ENCODE results near the gene AGPAT2. TPM values are rescaled to one million over a fixed set of nuclear protein-coding genes. Genes with fewer than 3 reads are reported as not detected.

Gene AGPAT2
- total and polyA plus RNA-seq, 2 experiments from 2014 or later, result 31.8 to 44.7 TPM

DNA sequence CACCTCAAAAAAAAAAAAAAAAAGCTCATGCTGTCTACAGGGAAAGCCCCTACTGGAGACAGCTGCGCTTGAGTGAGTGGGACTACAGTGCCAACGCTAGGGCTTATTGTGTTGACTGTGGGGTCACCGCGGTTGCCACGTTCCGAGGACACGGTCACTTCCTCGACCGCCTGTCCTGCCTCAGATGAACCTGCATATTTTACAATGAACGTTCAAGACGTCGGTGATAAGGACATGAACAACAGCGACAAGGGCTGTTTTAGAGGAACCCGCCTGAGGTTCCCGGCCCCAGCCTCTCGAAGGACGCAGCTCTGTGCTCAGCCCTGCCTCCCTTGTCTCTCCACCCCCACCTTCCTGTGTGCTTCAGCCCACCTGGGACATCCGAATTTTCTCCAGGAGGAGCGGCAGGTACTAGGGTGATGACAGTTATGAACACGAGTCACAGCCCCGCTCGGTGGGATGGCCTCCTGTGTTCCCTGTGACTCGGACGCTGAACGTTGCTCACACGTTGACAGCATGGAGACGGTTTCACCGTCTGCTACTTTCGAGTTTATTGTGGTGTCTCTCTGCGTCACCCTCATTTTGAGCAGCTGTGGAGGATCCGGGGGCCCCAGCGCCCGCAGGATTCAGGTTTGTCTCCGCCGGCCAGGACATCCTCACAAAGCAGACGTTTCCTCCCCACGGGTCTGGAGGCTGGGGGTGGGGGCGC lies 13.9 kb upstream of the AGPAT2 start:
- H3K36me3 Mint-ChIP-seq (ENCODE audit: low read depth), result no peaks in the 10 kb centered on the region
- Histone ChIP-seq H3K4me3 (no peak overlapping the region), H3K9me2 (ENCODE audit: insufficient read depth) (no peaks in the 10 kb centered on the region), H3K79me2 (replicated peaks; ENCODE audit: insufficient read depth) (no peaks in the 10 kb centered on the region), H3K4me2 (no peak overlapping the region), H2AFZ (peak overlapping the region; percentile 84; the same call in 1 of the 2 replicates), H3K27ac (ENCODE audit: low read depth) (no peak overlapping the region), H3K36me3 (ENCODE audit: insufficient read depth) (no peaks in the 10 kb centered on the region), H3F3A (replicated peaks; ENCODE audit: low read depth) (no peaks in the 10 kb centered on the region), H4K20me1 (replicated peaks; ENCODE audit: insufficient read depth) (no peaks in the 10 kb centered on the region), H3K4me1 (ENCODE audit: insufficient read depth) (no peaks in the 10 kb centered on the region; the same call in 1 of the 2 replicates), H3K27me3 (ENCODE audit: insufficient read depth) (no peaks in the 10 kb centered on the region)
- H3K27ac Mint-ChIP-seq, result no peak overlapping the region
- DNase-seq (ENCODE audit: low spot score) (no peak), ATAC-seq (peak; percentile 40)
- H3K27me3 Mint-ChIP-seq (ENCODE audit: insufficient read depth, low read depth, poor library complexity), result peaks cover 20% of the 10 kb centered on the region
- H3K4me1 Mint-ChIP-seq, result peaks cover 14% of the 10 kb centered on the region
- no peak overlapping the region for H3K4me3 Mint-ChIP-seq
- no peaks in the 10 kb centered on the region for H3K9me3 Mint-ChIP-seq
- TF ChIP-seq, protein P1, sequence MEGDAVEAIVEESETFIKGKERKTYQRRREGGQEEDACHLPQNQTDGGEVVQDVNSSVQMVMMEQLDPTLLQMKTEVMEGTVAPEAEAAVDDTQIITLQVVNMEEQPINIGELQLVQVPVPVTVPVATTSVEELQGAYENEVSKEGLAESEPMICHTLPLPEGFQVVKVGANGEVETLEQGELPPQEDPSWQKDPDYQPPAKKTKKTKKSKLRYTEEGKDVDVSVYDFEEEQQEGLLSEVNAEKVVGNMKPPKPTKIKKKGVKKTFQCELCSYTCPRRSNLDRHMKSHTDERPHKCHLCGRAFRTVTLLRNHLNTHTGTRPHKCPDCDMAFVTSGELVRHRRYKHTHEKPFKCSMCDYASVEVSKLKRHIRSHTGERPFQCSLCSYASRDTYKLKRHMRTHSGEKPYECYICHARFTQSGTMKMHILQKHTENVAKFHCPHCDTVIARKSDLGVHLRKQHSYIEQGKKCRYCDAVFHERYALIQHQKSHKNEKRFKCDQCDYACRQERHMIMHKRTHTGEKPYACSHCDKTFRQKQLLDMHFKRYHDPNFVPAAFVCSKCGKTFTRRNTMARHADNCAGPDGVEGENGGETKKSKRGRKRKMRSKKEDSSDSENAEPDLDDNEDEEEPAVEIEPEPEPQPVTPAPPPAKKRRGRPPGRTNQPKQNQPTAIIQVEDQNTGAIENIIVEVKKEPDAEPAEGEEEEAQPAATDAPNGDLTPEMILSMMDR (conservative IDR thresholded peaks at IDR 0.05; ENCODE audit: low read depth in 2 of 2), result no peak
- no peak for TF ChIP-seq EZH2phosphoT487 (IDR thresholded peaks at IDR 0.05; ENCODE audit: unreplicated experiment)
- TF ChIP-seq STAT1 (IDR thresholded peaks at IDR 0.05; ENCODE audit: unreplicated experiment), result no peak
- TF ChIP-seq ZNF331 (CRISPR knock-in tag; IDR thresholded peaks at IDR 0.05; ENCODE audit: low read depth), result no peak
- no peak for TF ChIP-seq ZNF114 (CRISPR knock-in tag; IDR thresholded peaks at IDR 0.05)
- TF ChIP-seq CREB1 (CRISPR knock-in tag; IDR thresholded peaks at IDR 0.05; ENCODE audit: low read depth), result no peak
- no peak for TF ChIP-seq POLR2AphosphoS5 (IDR thresholded peaks at IDR 0.05; ENCODE audit: low read depth)
- no peak for TF ChIP-seq ZNF462 (CRISPR knock-in tag; IDR thresholded peaks at IDR 0.05)
- TF ChIP-seq, protein P2, sequence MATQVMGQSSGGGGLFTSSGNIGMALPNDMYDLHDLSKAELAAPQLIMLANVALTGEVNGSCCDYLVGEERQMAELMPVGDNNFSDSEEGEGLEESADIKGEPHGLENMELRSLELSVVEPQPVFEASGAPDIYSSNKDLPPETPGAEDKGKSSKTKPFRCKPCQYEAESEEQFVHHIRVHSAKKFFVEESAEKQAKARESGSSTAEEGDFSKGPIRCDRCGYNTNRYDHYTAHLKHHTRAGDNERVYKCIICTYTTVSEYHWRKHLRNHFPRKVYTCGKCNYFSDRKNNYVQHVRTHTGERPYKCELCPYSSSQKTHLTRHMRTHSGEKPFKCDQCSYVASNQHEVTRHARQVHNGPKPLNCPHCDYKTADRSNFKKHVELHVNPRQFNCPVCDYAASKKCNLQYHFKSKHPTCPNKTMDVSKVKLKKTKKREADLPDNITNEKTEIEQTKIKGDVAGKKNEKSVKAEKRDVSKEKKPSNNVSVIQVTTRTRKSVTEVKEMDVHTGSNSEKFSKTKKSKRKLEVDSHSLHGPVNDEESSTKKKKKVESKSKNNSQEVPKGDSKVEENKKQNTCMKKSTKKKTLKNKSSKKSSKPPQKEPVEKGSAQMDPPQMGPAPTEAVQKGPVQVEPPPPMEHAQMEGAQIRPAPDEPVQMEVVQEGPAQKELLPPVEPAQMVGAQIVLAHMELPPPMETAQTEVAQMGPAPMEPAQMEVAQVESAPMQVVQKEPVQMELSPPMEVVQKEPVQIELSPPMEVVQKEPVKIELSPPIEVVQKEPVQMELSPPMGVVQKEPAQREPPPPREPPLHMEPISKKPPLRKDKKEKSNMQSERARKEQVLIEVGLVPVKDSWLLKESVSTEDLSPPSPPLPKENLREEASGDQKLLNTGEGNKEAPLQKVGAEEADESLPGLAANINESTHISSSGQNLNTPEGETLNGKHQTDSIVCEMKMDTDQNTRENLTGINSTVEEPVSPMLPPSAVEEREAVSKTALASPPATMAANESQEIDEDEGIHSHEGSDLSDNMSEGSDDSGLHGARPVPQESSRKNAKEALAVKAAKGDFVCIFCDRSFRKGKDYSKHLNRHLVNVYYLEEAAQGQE (IDR thresholded peaks at IDR 0.05; ENCODE audit: unreplicated experiment), result no peak
- no peak for TF ChIP-seq ETS1 (IDR thresholded peaks at IDR 0.05)
